ENCODE results near the gene CR1.
"Not testable (repeated sequence)": the region's sequence is repeated elsewhere in the genome, so short reads cannot be mapped to it uniquely, and the experiment has no call there.

- TF ChIP-seq CTCF (optimal IDR thresholded peaks at IDR 0.05 in 1 of 3, IDR thresholded peaks at IDR 0.05 in 1 of 3, conservative IDR thresholded peaks at IDR 0.05 in 1 of 3; ENCODE audit: extremely low read depth in 1 of 3, insufficient read depth in 2 of 3, low read length in 3 of 3); EZH2 (IDR thresholded peaks at IDR 0.05; ENCODE audit: low read length): not testable (repeated sequence)
Observed at GRCh38 chr1:207571926-207572325, 76.0 kb downstream of the CR1 start.

Data from keratinocyte (primary cell).